Stimulated activated effector memory CD8-positive, alpha-beta T cell treated with anti-CD3 and anti-CD28 coated beads, Interleukin-12 subunit alpha, Interleukin-12 subunit beta, amount 100 ng/mL, for 72 hours (primary cell): Measurements from ENCODE around the gene HSPA4L.

ENCODE experiments used
- ATAC-seq: fragments of 150-1000 bp; cut with Tn5 transposase; 2 replicates; pipeline ENCODE4 v1.10.0; 2021
- DNase-seq, 2 donors: peaks; one replicate each; pipeline ENCODE4 v3.0.0; 2021 to 2022; ENCODE audit warnings: low spot score in 2 of 2
- H3K27ac Mint-ChIP-seq: one replicate; pipeline ENCODE4 v1.8.0; 2022; ENCODE audit warnings: mild to moderate bottlenecking, mixed read lengths
- H3K36me3 Mint-ChIP-seq: one replicate; pipeline ENCODE4 v1.8.0; 2022; ENCODE audit warnings: mild to moderate bottlenecking, mixed read lengths
- H3K4me1 Mint-ChIP-seq: one replicate; pipeline ENCODE4 v1.8.0; 2022; ENCODE audit warnings: mixed read lengths
- H3K4me3 Mint-ChIP-seq: one replicate; pipeline ENCODE4 v1.8.0; 2022; ENCODE audit warnings: mild to moderate bottlenecking, mixed read lengths
- H3K9me3 Mint-ChIP-seq: one replicate; pipeline ENCODE4 v1.8.0; 2022; ENCODE audit warnings: mixed read lengths

Gene HSPA4L

GRCh38 chr4:127777487-127777886 lies 4.6 kb upstream of the HSPA4L start:
- peaks cover 10% of the 10 kb centered on the region for H3K4me1 Mint-ChIP-seq
- H3K4me3 Mint-ChIP-seq: no peak overlapping the region
- no peak overlapping the region for H3K27ac Mint-ChIP-seq
- ATAC-seq: no peak
- H3K36me3 Mint-ChIP-seq: peaks cover 3% of the 10 kb centered on the region
- no peak for DNase-seq
- peaks cover 3% of the 10 kb centered on the region for H3K9me3 Mint-ChIP-seq

DNA sequence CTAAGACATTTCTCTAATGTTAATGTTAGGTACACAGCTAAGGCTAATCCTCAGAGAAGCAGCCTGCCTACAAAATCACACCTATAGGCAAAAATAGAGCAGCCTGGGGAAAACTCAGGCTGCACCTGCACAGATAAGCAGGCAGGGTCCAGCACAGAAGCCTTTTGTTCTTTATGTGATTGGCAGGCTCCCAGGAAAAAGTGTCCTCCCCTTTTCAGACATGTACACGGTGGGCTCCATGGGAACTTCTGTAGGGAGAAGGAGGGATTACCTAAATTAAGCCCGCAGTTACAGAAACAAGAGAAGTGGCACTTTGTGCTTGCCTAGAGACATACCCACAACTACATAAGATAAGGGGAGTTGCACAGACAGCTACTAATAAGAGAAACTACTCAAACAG lies 4.0 kb upstream of the HSPA4L start:
- DNase-seq: no peak
- no peak overlapping the region for H3K4me3 Mint-ChIP-seq
- H3K27ac Mint-ChIP-seq: no peak overlapping the region
- ATAC-seq: no peak
- peaks cover 9% of the 10 kb centered on the region for H3K36me3 Mint-ChIP-seq
- H3K4me1 Mint-ChIP-seq: peaks cover 16% of the 10 kb centered on the region
- peaks cover 5% of the 10 kb centered on the region for H3K9me3 Mint-ChIP-seq

GRCh38 chr4:127780598-127780997 lies 1.5 kb upstream of the HSPA4L start:
- DNase-seq: no peak
- Mint-ChIP-seq H3K4me3 (peak overlapping the region; percentile 88), H3K36me3 (peaks cover 11% of the 10 kb centered on the region), H3K27ac (no peak overlapping the region), H3K9me3 (peaks cover 6% of the 10 kb centered on the region), H3K4me1 (peaks cover 19% of the 10 kb centered on the region)
- no peak for ATAC-seq

- peak; percentile 61 for ATAC-seq
- H3K4me3 Mint-ChIP-seq: peak overlapping the region; percentile 88
- no peak overlapping the region for H3K27ac Mint-ChIP-seq
- H3K9me3 Mint-ChIP-seq: peaks cover 6% of the 10 kb centered on the region
- H3K4me1 Mint-ChIP-seq: peaks cover 19% of the 10 kb centered on the region
- peaks cover 11% of the 10 kb centered on the region for H3K36me3 Mint-ChIP-seq
- peak in 1 of 2 donors; percentile 9 for DNase-seq
Measured at GRCh38 chr4:127781300-127782024, 660 bp upstream of the HSPA4L start.

DNA sequence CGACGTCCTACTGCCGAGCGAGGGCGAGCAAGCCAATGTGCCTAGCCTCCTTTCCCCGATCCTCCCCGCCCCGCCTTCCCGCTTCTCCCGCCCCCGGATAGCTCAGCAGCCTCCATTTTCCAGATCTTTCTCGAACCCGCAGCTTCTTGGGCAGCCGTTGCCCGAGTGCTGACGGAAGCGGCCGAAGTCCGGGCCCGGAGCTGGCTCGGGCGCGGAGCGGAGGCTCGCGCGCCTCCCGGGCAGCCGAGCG lies 172 bp upstream of the HSPA4L start:
- H3K36me3 Mint-ChIP-seq: peaks cover 11% of the 10 kb centered on the region
- DNase-seq (peak in 1 of 2 donors; percentile 19), ATAC-seq (peak; percentile 77)
- H3K4me3 Mint-ChIP-seq: peak overlapping the region; percentile 88
- H3K27ac Mint-ChIP-seq: no peak overlapping the region
- H3K9me3 Mint-ChIP-seq: peaks cover 6% of the 10 kb centered on the region
- H3K4me1 Mint-ChIP-seq: peaks cover 19% of the 10 kb centered on the region

GRCh38 chr4:127783026-127783769 lies 1.1 kb downstream of the HSPA4L start:
- H3K4me3 Mint-ChIP-seq: peak overlapping the region; percentile 88
- H3K9me3 Mint-ChIP-seq: peaks cover 6% of the 10 kb centered on the region
- ATAC-seq (peak; percentile 66), DNase-seq (peak in 1 of 2 donors; percentile 3)
- peaks cover 11% of the 10 kb centered on the region for H3K36me3 Mint-ChIP-seq
- peaks cover 19% of the 10 kb centered on the region for H3K4me1 Mint-ChIP-seq
- peak overlapping the region; percentile 67 for H3K27ac Mint-ChIP-seq

DNA sequence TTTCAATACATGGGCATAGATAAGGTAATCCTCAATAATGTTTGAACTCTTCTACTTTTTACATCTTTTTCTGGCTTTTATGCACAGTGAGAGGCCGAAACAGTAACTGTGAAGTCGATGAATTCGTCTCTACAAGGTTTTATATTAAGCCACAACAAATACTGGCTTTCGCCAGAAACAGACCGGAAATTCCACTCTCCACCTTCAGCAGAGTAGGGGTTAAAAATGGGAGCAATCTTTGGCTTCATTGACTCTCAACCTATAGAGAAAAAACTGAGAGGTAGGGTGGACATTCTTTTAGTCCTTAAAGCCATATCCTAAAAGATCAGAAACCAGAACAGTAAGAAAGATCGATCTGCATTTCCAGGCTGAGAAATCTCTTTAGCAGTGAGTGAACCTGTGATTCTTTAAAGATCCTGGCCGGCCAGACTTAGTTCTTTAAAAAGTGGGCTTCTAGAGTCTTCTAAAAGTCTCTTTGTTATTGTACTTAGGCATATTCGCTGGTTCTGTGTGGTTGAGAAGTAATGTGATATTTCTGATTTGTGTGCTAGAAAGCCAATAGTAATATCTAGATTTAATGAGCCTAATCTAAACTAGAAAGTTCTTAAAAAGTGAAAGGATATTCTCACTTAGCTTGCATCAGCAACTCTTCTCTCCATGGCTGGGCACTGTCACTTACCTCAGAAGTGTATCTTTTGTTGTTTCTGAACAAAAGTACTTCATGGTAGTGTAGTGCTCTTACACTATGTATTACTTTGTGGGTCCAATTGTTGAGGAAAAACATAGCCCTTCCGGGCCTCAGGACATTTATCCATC lies 2.0 kb downstream of the HSPA4L start:
- no peak for DNase-seq
- H3K4me3 Mint-ChIP-seq: no peak overlapping the region
- no peak overlapping the region for H3K27ac Mint-ChIP-seq

DNA sequence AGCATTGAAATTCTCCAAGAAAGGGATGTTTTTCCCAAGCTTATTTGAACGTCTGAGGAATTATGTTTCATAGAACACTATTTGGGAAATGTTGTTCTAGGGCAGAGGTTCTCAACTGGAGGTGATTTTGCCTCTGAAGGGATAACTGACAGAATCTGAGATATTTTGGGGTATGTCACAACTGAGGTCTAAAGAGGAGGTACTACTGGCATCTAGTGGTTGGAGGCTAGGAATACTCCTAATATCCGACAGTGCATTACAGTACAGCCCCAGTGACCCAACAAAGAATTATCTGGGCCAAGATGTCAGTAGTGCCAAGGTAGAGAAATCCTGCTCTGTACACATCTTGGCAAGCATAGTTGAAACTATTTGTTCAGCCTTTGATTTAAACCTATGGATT lies 6.4 kb downstream of the HSPA4L start:
- H3K27ac Mint-ChIP-seq: no peak overlapping the region
- no peaks in the 10 kb centered on the region for H3K4me1 Mint-ChIP-seq
- no peaks in the 10 kb centered on the region for H3K9me3 Mint-ChIP-seq
- DNase-seq (no peak), ATAC-seq (peak; percentile 28)
- no peak overlapping the region for H3K4me3 Mint-ChIP-seq
- H3K36me3 Mint-ChIP-seq: no peaks in the 10 kb centered on the region

More for the DNA sequence above, 2.0 kb downstream of the HSPA4L start:
- H3K9me3 Mint-ChIP-seq: peaks cover 6% of the 10 kb centered on the region
- peaks cover 11% of the 10 kb centered on the region for H3K36me3 Mint-ChIP-seq
- peaks cover 19% of the 10 kb centered on the region for H3K4me1 Mint-ChIP-seq
- ATAC-seq: no peak

GRCh38 chr4:127791391-127791790 lies 9.3 kb downstream of the HSPA4L start:
- ATAC-seq (no peak), DNase-seq (no peak)
- no peak overlapping the region for H3K4me3 Mint-ChIP-seq
- no peaks in the 10 kb centered on the region for H3K36me3 Mint-ChIP-seq
- no peaks in the 10 kb centered on the region for H3K9me3 Mint-ChIP-seq
- H3K4me1 Mint-ChIP-seq: no peaks in the 10 kb centered on the region
- H3K27ac Mint-ChIP-seq: no peak overlapping the region

DNA sequence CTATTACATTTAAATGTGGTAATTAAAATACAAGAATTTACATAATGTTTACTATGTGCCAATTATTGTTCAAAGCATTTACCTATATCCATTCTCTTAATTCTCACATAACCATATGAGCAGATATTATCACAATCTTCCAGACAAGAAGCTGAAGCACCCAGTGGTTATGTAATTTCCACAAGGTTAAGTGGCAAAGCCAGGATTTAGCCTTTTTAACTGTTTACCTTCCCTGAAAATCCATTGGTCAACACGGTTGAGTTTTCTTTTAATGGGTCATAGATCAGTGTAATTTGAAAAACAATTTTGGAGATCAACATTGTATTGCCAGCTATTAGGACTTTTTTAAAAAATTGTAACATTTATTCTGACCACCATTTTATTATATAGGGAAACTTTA lies 11.4 kb downstream of the HSPA4L start:
- no peak for ATAC-seq
- peaks cover 2% of the 10 kb centered on the region for H3K9me3 Mint-ChIP-seq
- no peak overlapping the region for H3K27ac Mint-ChIP-seq
- no peak for DNase-seq
- H3K36me3 Mint-ChIP-seq: no peaks in the 10 kb centered on the region
- H3K4me1 Mint-ChIP-seq: no peaks in the 10 kb centered on the region
- no peak overlapping the region for H3K4me3 Mint-ChIP-seq

GRCh38 chr4:127799711-127800110 lies 17.6 kb downstream of the HSPA4L start:
- Mint-ChIP-seq H3K27ac (no peak overlapping the region), H3K36me3 (no peaks in the 10 kb centered on the region), H3K4me1 (no peaks in the 10 kb centered on the region), H3K4me3 (no peak overlapping the region), H3K9me3 (peaks cover 2% of the 10 kb centered on the region)
- DNase-seq: no peak
- no peak for ATAC-seq

DNA sequence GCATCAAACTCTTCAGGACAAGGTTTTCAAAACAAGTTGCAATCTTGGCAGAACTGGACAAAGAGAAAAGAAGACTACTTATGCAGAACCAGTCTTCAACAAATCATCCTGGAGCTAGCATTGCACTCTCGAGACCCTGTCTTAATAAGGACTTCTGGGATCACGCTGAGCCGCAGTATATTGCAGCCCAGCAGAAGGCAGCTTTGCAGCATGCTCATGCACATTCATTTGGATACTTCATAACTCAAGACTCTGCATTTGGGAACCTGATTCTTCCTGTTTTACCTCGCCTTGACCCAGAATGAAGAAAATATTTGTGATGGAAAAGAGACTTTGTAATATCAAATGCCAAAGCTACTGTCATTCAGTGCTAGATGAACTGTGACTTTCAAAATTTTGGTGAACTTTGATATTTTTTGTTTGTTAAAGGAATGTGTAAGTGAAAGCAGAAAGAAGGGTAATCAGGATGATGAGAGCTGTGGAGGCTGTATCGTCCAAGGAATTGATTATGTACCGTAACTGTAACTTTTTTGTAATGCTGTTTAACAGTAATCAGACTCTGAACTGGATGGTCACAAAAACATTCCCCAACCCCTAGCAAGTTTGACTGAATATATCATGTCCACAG lies 27.2 kb downstream of the HSPA4L start:
- no peaks in the 10 kb centered on the region for H3K9me3 Mint-ChIP-seq
- no peak for DNase-seq

GRCh38 chr4:127810551-127810950 lies 28.4 kb downstream of the HSPA4L start:
- no peak for DNase-seq

More for the DNA sequence above, 27.2 kb downstream of the HSPA4L start:
- H3K4me3 Mint-ChIP-seq: no peak overlapping the region
- H3K27ac Mint-ChIP-seq: no peak overlapping the region
- no peak for ATAC-seq
- H3K36me3 Mint-ChIP-seq: no peaks in the 10 kb centered on the region
- H3K4me1 Mint-ChIP-seq: no peaks in the 10 kb centered on the region

DNA sequence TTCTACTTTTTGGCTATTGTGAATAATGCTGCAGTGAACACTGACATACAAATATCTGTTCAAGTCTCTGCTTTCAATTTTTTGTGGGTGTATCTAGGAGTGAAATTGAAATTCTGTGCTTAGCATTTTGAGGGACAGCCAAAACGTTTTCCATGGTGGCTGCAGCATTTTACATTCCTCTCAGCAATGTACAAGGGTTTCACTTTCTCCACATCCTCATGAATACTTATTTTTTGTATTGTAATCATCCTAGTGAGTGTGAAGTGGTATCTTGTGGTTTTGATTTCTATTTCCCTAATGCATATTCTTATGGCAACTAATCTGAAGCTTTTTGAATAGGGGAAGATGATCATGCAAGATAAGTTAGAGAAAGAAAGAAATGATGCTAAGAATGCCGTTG lies 40.3 kb downstream of the HSPA4L start:
- Mint-ChIP-seq H3K9me3 (no peaks in the 10 kb centered on the region), H3K27ac (no peak overlapping the region), H3K4me3 (no peak overlapping the region), H3K4me1 (no peaks in the 10 kb centered on the region), H3K36me3 (no peaks in the 10 kb centered on the region)
- no peak for ATAC-seq
- no peak for DNase-seq

More at GRCh38 chr4:127810551-127810950, 28.4 kb downstream of the HSPA4L start:
- Mint-ChIP-seq H3K36me3 (no peaks in the 10 kb centered on the region), H3K4me3 (no peak overlapping the region), H3K9me3 (no peaks in the 10 kb centered on the region), H3K4me1 (no peaks in the 10 kb centered on the region), H3K27ac (no peak overlapping the region)
- no peak for ATAC-seq

GRCh38 chr4:127828121-127828520 lies 46.0 kb downstream of the HSPA4L start:
- Mint-ChIP-seq H3K9me3 (no peaks in the 10 kb centered on the region), H3K4me1 (no peaks in the 10 kb centered on the region), H3K27ac (no peak overlapping the region), H3K4me3 (no peak overlapping the region), H3K36me3 (no peaks in the 10 kb centered on the region)
- no peak for ATAC-seq
- no peak for DNase-seq
